Measurements from ENCODE around the gene HSD17B2. TPM values are rescaled to one million over a fixed set of nuclear protein-coding genes. Genes with fewer than 3 reads are reported as not detected.

HSD17B2 gene
- total RNA-seq, 2 experiments from 2014 or later, result not detected

- H3K9me3 Mint-ChIP-seq, result no peaks in the 10 kb centered on the region
- no peaks in the 10 kb centered on the region for H3K4me1 Mint-ChIP-seq (ENCODE audit: low read depth)
- no peak overlapping the region for H3K4me3 Mint-ChIP-seq
- no peaks in the 10 kb centered on the region for H3K36me3 Mint-ChIP-seq (ENCODE audit: low read depth)
- DNase-seq, result no peak
- intact Hi-C loops (cut with micrococcal nuclease), result no loop called here
- H3K27me3 Mint-ChIP-seq (ENCODE audit: low read depth), result peaks cover 4% of the 10 kb centered on the region
- no peak overlapping the region for H3K27ac Mint-ChIP-seq
- CTCF ChIA-PET, result no interaction called here
Observed at GRCh38 chr16:82043680-82044584, 8.9 kb downstream of the HSD17B2 start.

GRCh38 chr16:82044585-82044911, 9.5 kb downstream of the HSD17B2 start:
- CTCF ChIA-PET, result no interaction called here
- DNase-seq, result no peak
- no peaks in the 10 kb centered on the region for H3K4me1 Mint-ChIP-seq (ENCODE audit: low read depth)
- peaks cover 4% of the 10 kb centered on the region for H3K27me3 Mint-ChIP-seq (ENCODE audit: low read depth)
- no peak overlapping the region for H3K27ac Mint-ChIP-seq
- no peaks in the 10 kb centered on the region for H3K36me3 Mint-ChIP-seq (ENCODE audit: low read depth)
- no peaks in the 10 kb centered on the region for H3K9me3 Mint-ChIP-seq
- intact Hi-C loops (cut with micrococcal nuclease), result no loop called here
- H3K4me3 Mint-ChIP-seq, result no peak overlapping the region

GRCh38 chr16:82045465-82045864, 10.4 kb downstream of the HSD17B2 start:
- CTCF ChIA-PET, result interaction anchor here (0.5 kb wide), 1 partner anchor 8 kb away, joined by 3 read pairs; no protein-coding TSS in a partner anchor
- no peak overlapping the region for H3K4me3 Mint-ChIP-seq
- DNase-seq, result no peak
- H3K36me3 Mint-ChIP-seq (ENCODE audit: low read depth), result no peaks in the 10 kb centered on the region
- peaks cover 8% of the 10 kb centered on the region for H3K27me3 Mint-ChIP-seq (ENCODE audit: low read depth)
- intact Hi-C loops (cut with micrococcal nuclease), result no loop called here
- H3K27ac Mint-ChIP-seq, result no peak overlapping the region
- no peaks in the 10 kb centered on the region for H3K4me1 Mint-ChIP-seq (ENCODE audit: low read depth)
- no peaks in the 10 kb centered on the region for H3K9me3 Mint-ChIP-seq

GRCh38 chr16:82046541-82046940, 11.5 kb downstream of the HSD17B2 start:
- no peak overlapping the region for H3K27ac Mint-ChIP-seq
- no peaks in the 10 kb centered on the region for H3K9me3 Mint-ChIP-seq
- CTCF ChIA-PET, result interaction anchor here (0.7 kb wide), 1 partner anchor 40 kb away, joined by 5 read pairs; no protein-coding TSS in a partner anchor
- H3K27me3 Mint-ChIP-seq (ENCODE audit: low read depth), result peaks cover 8% of the 10 kb centered on the region
- no peak overlapping the region for H3K4me3 Mint-ChIP-seq
- no peaks in the 10 kb centered on the region for H3K4me1 Mint-ChIP-seq (ENCODE audit: low read depth)
- intact Hi-C loops (cut with micrococcal nuclease), result no loop called here
- H3K36me3 Mint-ChIP-seq (ENCODE audit: low read depth), result no peaks in the 10 kb centered on the region
- no peak for DNase-seq

- Mint-ChIP-seq H3K36me3 (ENCODE audit: low read depth) (no peaks in the 10 kb centered on the region), H3K4me1 (ENCODE audit: low read depth) (no peaks in the 10 kb centered on the region), H3K27ac (no peak overlapping the region), H3K27me3 (ENCODE audit: low read depth) (peaks cover 8% of the 10 kb centered on the region), H3K9me3 (no peaks in the 10 kb centered on the region), H3K4me3 (no peak overlapping the region)
- CTCF ChIA-PET, result interaction anchor here (0.7 kb wide), 1 partner anchor 40 kb away, joined by 5 read pairs; no protein-coding TSS in a partner anchor
- DNase-seq, result no peak
- intact Hi-C loops (cut with micrococcal nuclease), result no loop called here
Observed at GRCh38 chr16:82046941-82047340, 11.9 kb downstream of the HSD17B2 start.

GRCh38 chr16:82047374-82047773, 12.3 kb downstream of the HSD17B2 start:
- H3K27ac Mint-ChIP-seq, result no peak overlapping the region
- H3K27me3 Mint-ChIP-seq (ENCODE audit: low read depth), result peaks cover 8% of the 10 kb centered on the region
- no peaks in the 10 kb centered on the region for H3K36me3 Mint-ChIP-seq (ENCODE audit: low read depth)
- CTCF ChIA-PET, result no interaction called here
- intact Hi-C loops (cut with micrococcal nuclease), result no loop called here
- no peak overlapping the region for H3K4me3 Mint-ChIP-seq
- no peak for DNase-seq
- no peaks in the 10 kb centered on the region for H3K9me3 Mint-ChIP-seq
- no peaks in the 10 kb centered on the region for H3K4me1 Mint-ChIP-seq (ENCODE audit: low read depth)

GRCh38 chr16:82047787-82048186, 12.7 kb downstream of the HSD17B2 start:
- Mint-ChIP-seq H3K27ac (no peak overlapping the region), H3K36me3 (ENCODE audit: low read depth) (no peaks in the 10 kb centered on the region), H3K27me3 (ENCODE audit: low read depth) (peaks cover 8% of the 10 kb centered on the region), H3K4me1 (ENCODE audit: low read depth) (no peaks in the 10 kb centered on the region), H3K9me3 (no peaks in the 10 kb centered on the region), H3K4me3 (no peak overlapping the region)
- intact Hi-C loops (cut with micrococcal nuclease), result no loop called here
- CTCF ChIA-PET, result interaction anchor here (0.7 kb wide), 1 partner anchor 183 kb away, joined by 3 read pairs; no protein-coding TSS in a partner anchor
- DNase-seq, result no peak

GRCh38 chr16:82049484-82049883, 14.4 kb downstream of the HSD17B2 start:
- Mint-ChIP-seq H3K4me1 (ENCODE audit: low read depth) (no peaks in the 10 kb centered on the region), H3K9me3 (no peaks in the 10 kb centered on the region), H3K27me3 (ENCODE audit: low read depth) (peaks cover 7% of the 10 kb centered on the region), H3K4me3 (no peak overlapping the region), H3K36me3 (ENCODE audit: low read depth) (no peaks in the 10 kb centered on the region), H3K27ac (no peak overlapping the region)
- intact Hi-C loops (cut with micrococcal nuclease), result no loop called here
- DNase-seq, result no peak
- CTCF ChIA-PET, result interaction anchor here (1.6 to 1.7 kb wide), 2 partner anchors 12 to 214 kb away, joined by 5 to 8 read pairs; no protein-coding TSS in a partner anchor

GRCh38 chr16:82050506-82050905, 15.5 kb downstream of the HSD17B2 start:
- intact Hi-C loops (cut with micrococcal nuclease), result no loop called here
- CTCF ChIA-PET, result interaction anchor here (1.7 kb wide), 1 partner anchor 213 kb away, joined by 5 read pairs; no protein-coding TSS in a partner anchor
- H3K9me3 Mint-ChIP-seq, result no peaks in the 10 kb centered on the region

GRCh38 chr16:82050909-82051357, 15.9 kb downstream of the HSD17B2 start:
- intact Hi-C loops (cut with micrococcal nuclease), result no loop called here
- no peak for DNase-seq
- CTCF ChIA-PET, result interaction anchor here (1.7 kb wide), 1 partner anchor 213 kb away, joined by 5 read pairs; no protein-coding TSS in a partner anchor
- H3K9me3 Mint-ChIP-seq, result no peaks in the 10 kb centered on the region
- no peak overlapping the region for H3K27ac Mint-ChIP-seq
- H3K4me1 Mint-ChIP-seq (ENCODE audit: low read depth), result no peaks in the 10 kb centered on the region
- peaks cover 6% of the 10 kb centered on the region for H3K27me3 Mint-ChIP-seq (ENCODE audit: low read depth)
- no peak overlapping the region for H3K4me3 Mint-ChIP-seq
- no peaks in the 10 kb centered on the region for H3K36me3 Mint-ChIP-seq (ENCODE audit: low read depth)

More at GRCh38 chr16:82050506-82050905, 15.5 kb downstream of the HSD17B2 start:
- Mint-ChIP-seq H3K4me1 (ENCODE audit: low read depth) (no peaks in the 10 kb centered on the region), H3K36me3 (ENCODE audit: low read depth) (no peaks in the 10 kb centered on the region), H3K27ac (no peak overlapping the region), H3K27me3 (ENCODE audit: low read depth) (peaks cover 6% of the 10 kb centered on the region), H3K4me3 (no peak overlapping the region)
- no peak for DNase-seq

- Mint-ChIP-seq H3K4me3 (no peak overlapping the region), H3K36me3 (ENCODE audit: low read depth) (no peaks in the 10 kb centered on the region), H3K27me3 (ENCODE audit: low read depth) (peaks cover 6% of the 10 kb centered on the region)
Observed at GRCh38 chr16:82051656-82052055, 16.6 kb downstream of the HSD17B2 start.

GRCh38 chr16:82055117-82055516, 20.1 kb downstream of the HSD17B2 start:
- no peaks in the 10 kb centered on the region for H3K4me1 Mint-ChIP-seq (ENCODE audit: low read depth)
- CTCF ChIA-PET, result interaction anchor here (0.6 to 1.6 kb wide), 2 partner anchors 175 to 401 kb away, joined by 5 to 6 read pairs; no protein-coding TSS in a partner anchor
- intact Hi-C loops (cut with micrococcal nuclease), result no loop called here
- H3K27ac Mint-ChIP-seq, result no peak overlapping the region
- no peaks in the 10 kb centered on the region for H3K9me3 Mint-ChIP-seq
- no peak for DNase-seq
- peaks cover 6% of the 10 kb centered on the region for H3K27me3 Mint-ChIP-seq (ENCODE audit: low read depth)
- no peaks in the 10 kb centered on the region for H3K36me3 Mint-ChIP-seq (ENCODE audit: low read depth)
- H3K4me3 Mint-ChIP-seq, result no peak overlapping the region

More at GRCh38 chr16:82051656-82052055, 16.6 kb downstream of the HSD17B2 start:
- intact Hi-C loops (cut with micrococcal nuclease), result no loop called here
- H3K27ac Mint-ChIP-seq, result no peak overlapping the region
- no peaks in the 10 kb centered on the region for H3K4me1 Mint-ChIP-seq (ENCODE audit: low read depth)
- no peak for DNase-seq
- no peaks in the 10 kb centered on the region for H3K9me3 Mint-ChIP-seq
- CTCF ChIA-PET, result interaction anchor here (0.5 to 0.6 kb wide), 2 partner anchors 89 to 1413 kb away, joined by 3 read pairs; no protein-coding TSS in a partner anchor
